ENCODE data around the gene SP8.

DNA sequence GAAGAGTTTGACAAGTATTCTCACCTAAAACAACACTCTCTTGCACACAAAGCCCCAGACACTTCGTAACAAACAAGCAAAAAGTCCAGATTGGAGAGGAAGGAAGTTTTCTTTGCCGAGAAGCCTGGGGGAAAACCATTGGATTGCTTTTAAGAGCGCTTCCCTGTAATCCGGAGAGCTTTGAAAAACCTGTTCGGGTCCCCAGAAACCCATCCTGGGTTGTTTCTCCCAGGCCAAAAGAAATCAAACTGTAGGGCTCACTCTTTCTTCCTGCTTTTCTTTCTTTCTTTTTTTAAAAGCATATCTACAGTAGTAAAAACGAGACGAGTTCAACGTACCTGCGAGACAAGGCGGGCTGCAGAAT lies 655 bp downstream of the SP8 start:
- no peak for TF ChIP-seq POLR2A (IDR thresholded peaks at IDR 0.05)
- TF ChIP-seq, protein P1, sequence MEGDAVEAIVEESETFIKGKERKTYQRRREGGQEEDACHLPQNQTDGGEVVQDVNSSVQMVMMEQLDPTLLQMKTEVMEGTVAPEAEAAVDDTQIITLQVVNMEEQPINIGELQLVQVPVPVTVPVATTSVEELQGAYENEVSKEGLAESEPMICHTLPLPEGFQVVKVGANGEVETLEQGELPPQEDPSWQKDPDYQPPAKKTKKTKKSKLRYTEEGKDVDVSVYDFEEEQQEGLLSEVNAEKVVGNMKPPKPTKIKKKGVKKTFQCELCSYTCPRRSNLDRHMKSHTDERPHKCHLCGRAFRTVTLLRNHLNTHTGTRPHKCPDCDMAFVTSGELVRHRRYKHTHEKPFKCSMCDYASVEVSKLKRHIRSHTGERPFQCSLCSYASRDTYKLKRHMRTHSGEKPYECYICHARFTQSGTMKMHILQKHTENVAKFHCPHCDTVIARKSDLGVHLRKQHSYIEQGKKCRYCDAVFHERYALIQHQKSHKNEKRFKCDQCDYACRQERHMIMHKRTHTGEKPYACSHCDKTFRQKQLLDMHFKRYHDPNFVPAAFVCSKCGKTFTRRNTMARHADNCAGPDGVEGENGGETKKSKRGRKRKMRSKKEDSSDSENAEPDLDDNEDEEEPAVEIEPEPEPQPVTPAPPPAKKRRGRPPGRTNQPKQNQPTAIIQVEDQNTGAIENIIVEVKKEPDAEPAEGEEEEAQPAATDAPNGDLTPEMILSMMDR (IDR thresholded peaks at IDR 0.05): no peak
- no peak for TF ChIP-seq EP300 (IDR thresholded peaks at IDR 0.05)

All from stomach (tissue), 4 donors.